Large intestine (tissue), 3 donors: ENCODE measurements around the gene NCLN. TPM values are rescaled to one million over a fixed set of nuclear protein-coding genes. Genes with fewer than 3 reads are reported as not detected.
"Not testable (repeated sequence)": the region's sequence is repeated elsewhere in the genome, so short reads cannot be mapped to it uniquely, and the experiment has no call there.

Source experiments
- DNase-seq, 2 donors: peaks; one replicate each; pipeline versions ENCODE4 v3.0.0 to v3.0.0-alpha.2; 2013
- H3K27ac ChIP-seq: one replicate; pipeline ENCODE4 v1.5.1; 2013; ENCODE audit warnings: low read length
- H3K27me3 ChIP-seq: 2 replicates; pipeline ENCODE4 v1.6.1; 2013; ENCODE audit warnings: low read length; ENCODE audit not compliant: control insufficient read depth, insufficient read depth
- H3K36me3 ChIP-seq: 2 replicates; pipeline ENCODE4 v1.6.1; 2013; ENCODE audit warnings: low read length; ENCODE audit not compliant: control insufficient read depth, insufficient read depth
- H3K4me1 ChIP-seq: one replicate; pipeline ENCODE4 v1.6.1; 2013; ENCODE audit warnings: low read length; ENCODE audit not compliant: control insufficient read depth, insufficient read depth
- H3K4me3 ChIP-seq: one replicate; pipeline ENCODE4 v1.5.1; 2013; ENCODE audit warnings: low read length
- H3K9me3 ChIP-seq: one replicate; pipeline ENCODE4 v1.6.1; 2013; ENCODE audit warnings: mild to moderate bottlenecking, low read depth, low read length, moderate library complexity; ENCODE audit not compliant: control insufficient read depth
- WGBS: methylation state at CpG from one replicate; pipeline ENCODE4 v1.1.5; 2013; ENCODE audit warnings: low lambda C conversion rate; ENCODE audit not compliant: insufficient coverage; 5-methylcytosine and 5-hydroxymethylcytosine counted together
- polyA plus RNA-seq: library from polyadenylated mRNA; unstranded; fragments of 120-200 nt; gene quantifications from one replicate; pipeline ENCODE4 v1.2.1, GENCODE V29; 2013

The NCLN gene
- polyA plus RNA-seq, 1 donor, result 36.3 TPM

DNA sequence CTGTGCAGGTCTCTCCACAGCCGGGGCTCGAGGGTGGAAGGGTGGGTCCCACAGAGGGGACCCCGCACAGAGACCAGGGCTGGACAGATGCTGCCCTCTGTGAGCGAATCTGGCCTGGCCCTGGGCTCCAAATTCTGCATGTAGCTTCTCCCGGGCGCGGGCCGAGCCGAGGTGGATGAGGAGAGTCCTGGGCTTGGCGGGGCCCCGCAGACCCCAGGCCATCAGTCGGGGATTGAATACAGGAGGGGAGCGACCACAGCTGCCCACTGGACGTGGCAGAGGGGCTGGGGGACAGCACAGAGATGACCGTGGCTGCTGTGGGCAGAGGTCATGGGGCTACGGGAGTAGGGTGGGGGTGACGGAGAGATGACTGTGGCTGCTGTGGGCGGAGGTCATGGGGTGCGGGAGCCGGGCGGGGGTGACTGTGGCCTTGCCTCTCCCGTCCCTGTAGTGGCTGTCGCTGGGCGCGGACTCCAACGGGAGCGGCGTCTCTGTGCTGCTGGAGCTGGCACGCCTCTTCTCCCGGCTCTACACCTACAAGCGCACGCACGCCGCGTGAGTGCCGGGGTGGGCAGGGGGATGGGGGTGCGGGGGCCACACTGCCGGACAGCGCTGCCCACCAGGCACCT is 15.5 kb downstream of the NCLN start:
- peaks cover 43% of the 10 kb centered on the region for H3K36me3 ChIP-seq
- no peak overlapping the region for H3K27ac ChIP-seq
- WGBS, result no CpG with 5 or more reads among the region's 39 CpGs

DNA sequence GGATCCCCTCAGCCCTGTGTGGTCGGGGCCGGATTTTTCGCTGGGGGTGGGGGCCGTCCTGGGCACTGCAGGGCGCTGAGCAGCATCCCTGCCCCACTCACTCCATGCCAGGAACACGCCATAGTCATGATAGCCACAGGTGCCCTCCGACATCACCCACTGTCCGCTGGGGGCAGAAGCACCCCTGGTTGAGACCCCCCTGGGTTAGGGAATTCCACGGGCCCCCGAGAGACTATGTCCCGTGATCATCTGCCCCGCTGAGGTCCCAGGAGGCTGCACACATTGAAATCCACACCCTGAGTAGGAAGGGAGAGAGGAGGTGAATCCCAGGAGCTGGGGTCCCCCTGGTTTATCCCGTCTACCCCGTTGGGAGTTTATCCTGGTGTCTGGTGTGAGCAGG is 16.2 kb downstream of the NCLN start:
- H3K27me3 ChIP-seq, result no peaks in the 10 kb centered on the region
- WGBS, result no CpG with 5 or more reads among the region's 14 CpGs
- no peak for DNase-seq
- no peak overlapping the region for H3K27ac ChIP-seq
- no peak overlapping the region for H3K4me3 ChIP-seq
- peaks cover 42% of the 10 kb centered on the region for H3K36me3 ChIP-seq
- H3K9me3 ChIP-seq, result no peaks in the 10 kb centered on the region
- H3K4me1 ChIP-seq, result no peaks in the 10 kb centered on the region

More for the DNA sequence above, 15.5 kb downstream of the NCLN start:
- Histone ChIP-seq H3K27me3 (no peaks in the 10 kb centered on the region), H3K4me1 (no peaks in the 10 kb centered on the region), H3K4me3 (no peak overlapping the region), H3K9me3 (no peaks in the 10 kb centered on the region)
- no peak for DNase-seq

DNA sequence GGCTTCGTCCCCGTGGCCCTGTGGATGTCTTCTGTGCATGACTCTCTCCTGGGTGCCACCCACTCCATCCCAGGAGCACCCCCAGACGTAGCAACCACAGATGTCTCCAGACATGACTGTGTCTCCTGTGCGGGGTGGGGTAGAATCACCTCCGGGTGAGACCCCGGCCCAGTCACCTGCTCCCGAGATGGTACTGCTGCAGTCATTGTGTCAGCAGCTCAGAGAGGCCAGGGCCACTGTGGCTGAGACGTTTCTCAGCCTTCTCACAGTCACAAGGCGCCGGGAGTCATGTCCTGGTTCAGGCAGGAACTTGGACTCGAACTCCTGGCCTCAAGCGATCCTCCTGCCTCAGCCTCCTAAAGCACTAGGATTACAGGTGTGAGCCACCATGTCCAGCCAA is 16.6 kb downstream of the NCLN start:
- no peak overlapping the region for H3K4me3 ChIP-seq
- no peaks in the 10 kb centered on the region for H3K4me1 ChIP-seq
- no peaks in the 10 kb centered on the region for H3K9me3 ChIP-seq
- WGBS, result no CpG with 5 or more reads among the region's 12 CpGs
- peaks cover 47% of the 10 kb centered on the region for H3K36me3 ChIP-seq
- H3K27ac ChIP-seq, result no peak overlapping the region
- DNase-seq, result no peak
- H3K27me3 ChIP-seq, result no peaks in the 10 kb centered on the region

DNA sequence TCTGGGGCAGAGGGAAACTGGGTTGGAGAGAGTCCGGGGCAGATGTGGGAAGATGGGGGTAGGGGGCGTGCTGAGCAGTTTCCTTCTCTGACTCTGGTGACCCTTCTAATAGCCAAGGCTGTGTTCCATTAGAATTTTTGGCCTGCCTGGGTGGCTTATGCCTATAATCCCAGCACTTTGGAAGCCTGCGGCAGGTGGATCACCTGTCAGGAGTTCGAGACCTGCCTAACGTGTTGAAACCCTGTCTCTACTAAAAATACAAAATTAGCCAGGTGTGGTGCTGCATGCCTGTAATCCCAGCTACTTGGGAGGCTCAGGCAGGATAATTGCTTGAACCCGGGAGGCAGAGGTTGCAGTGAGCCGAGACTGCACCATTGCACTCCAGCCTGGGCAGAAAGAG is 17.2 kb downstream of the NCLN start:
- not testable (repeated sequence) for H3K27me3 ChIP-seq, DNase-seq, H3K4me3 ChIP-seq, H3K9me3 ChIP-seq, H3K4me1 ChIP-seq, H3K27ac ChIP-seq
- WGBS, result no CpG with 5 or more reads among the region's 7 CpGs
- H3K36me3 ChIP-seq, result peaks cover 52% of the 10 kb centered on the region

DNA sequence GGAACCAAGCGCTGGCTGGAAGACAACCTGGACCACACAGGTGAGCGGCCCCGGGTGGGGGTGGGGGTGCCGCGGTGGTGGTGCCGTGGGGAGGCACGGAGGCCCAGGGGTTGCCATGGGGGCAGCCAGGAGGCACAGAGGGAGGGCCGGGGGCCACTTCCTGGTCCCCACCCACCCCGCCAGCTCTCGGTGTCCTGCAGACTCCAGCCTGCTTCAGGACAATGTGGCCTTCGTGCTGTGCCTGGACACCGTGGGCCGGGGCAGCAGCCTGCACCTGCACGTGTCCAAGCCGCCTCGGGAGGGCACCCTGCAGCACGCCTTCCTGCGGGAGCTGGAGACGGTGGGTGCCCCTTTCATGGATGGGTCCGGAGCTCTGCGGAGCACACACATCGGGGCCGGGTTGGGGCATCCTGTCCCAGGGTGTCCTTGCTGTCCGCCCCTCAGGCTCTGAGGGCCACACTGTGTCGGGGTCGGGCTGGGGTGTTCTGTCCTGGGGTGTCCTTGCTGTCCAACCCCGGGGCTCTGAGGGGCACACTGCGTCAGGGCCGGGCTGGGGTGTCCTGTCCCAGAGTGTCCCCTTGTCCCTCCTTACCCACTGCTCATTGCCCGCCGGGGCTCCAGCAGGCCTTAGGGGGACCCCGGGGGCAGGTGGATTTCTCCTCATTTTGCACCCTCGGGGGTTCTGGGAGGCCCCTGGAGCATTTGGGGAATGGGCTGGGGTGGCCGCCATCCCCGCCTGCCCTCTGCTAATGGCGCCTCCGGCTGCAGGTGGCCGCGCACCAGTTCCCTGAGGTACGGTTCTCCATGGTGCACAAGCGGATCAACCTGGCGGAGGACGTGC is 18.3 kb downstream of the NCLN start:
- Histone ChIP-seq H3K27ac (no peak overlapping the region), H3K36me3 (peaks cover 50% of the 10 kb centered on the region), H3K4me3 (no peak overlapping the region), H3K27me3 (no peaks in the 10 kb centered on the region), H3K9me3 (no peaks in the 10 kb centered on the region), H3K4me1 (no peaks in the 10 kb centered on the region)
- WGBS, result no CpG with 5 or more reads among the region's 43 CpGs
- no peak for DNase-seq

DNA sequence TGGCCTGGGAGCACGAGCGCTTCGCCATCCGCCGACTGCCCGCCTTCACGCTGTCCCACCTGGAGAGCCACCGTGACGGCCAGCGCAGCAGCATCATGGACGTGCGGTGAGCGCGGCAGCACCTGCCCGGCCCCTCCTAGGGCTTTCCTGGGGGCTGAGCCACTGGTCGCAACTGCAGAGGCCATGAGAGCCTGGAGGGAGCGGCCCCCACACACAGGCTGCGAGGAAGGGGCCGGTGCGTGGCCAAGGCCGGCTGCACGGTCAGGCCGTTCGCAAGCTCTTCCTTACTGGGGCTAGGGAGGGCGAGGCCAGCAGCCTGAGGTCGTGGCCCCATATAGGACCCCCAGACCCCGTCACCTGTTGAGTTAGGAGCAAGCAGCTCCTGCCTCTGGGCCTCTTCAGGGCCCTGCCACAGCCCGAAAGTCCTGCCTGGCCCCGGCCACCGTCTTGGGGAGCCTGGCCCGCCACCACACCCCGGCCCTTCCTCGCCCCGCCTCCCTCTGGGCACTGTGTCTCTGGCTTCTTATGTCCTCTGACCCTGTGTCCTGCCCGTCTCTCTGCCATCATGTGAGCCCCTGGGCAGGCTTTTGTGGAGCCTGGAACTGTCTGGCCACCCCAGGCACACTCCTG is 19.0 kb downstream of the NCLN start:
- WGBS, result no CpG with 5 or more reads among the region's 35 CpGs
- no peaks in the 10 kb centered on the region for H3K27me3 ChIP-seq
- no peak overlapping the region for H3K4me3 ChIP-seq
- no peak overlapping the region for H3K27ac ChIP-seq
- H3K4me1 ChIP-seq, result no peaks in the 10 kb centered on the region
- H3K9me3 ChIP-seq, result no peaks in the 10 kb centered on the region
- H3K36me3 ChIP-seq, result peaks cover 50% of the 10 kb centered on the region
- no peak for DNase-seq

DNA sequence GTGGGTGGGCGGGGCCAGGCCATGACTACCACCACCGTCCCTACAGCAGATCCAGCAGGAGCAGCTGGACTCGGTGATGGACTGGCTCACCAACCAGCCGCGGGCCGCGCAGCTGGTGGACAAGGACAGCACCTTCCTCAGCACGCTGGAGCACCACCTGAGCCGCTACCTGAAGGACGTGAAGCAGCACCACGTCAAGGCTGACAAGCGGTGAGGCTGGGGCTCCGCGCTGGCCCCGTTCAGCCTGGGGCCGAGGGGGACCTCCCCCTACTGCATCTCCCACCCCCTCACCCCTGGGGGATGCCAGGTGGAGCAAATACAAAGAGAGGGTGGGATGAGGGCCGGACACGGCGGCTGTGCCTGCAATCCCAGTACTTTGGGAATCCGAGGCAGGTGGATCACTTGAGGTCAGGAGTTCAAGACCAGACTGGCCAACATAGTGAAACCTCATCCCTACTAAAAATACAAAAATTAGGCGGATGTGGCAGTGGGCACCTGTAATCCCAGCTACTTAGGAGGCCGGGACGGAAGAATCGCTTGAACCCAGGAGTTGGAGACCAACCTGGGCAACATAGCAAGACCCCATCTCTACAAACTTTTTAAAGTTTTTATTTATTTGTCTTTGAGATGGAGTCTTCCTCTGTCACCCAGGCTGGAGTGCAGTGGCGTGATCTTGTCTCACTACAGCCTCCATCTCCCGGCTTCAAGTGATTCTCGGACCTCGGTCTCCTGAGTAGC is 20.7 kb downstream of the NCLN start:
- no peak for DNase-seq
- WGBS, result 100% methylated on average over 2 of the region's 28 CpGs
- Histone ChIP-seq H3K4me1 (no peaks in the 10 kb centered on the region), H3K36me3 (peaks cover 47% of the 10 kb centered on the region), H3K9me3 (no peaks in the 10 kb centered on the region), H3K4me3 (no peak overlapping the region), H3K27ac (no peak overlapping the region), H3K27me3 (no peaks in the 10 kb centered on the region)

DNA sequence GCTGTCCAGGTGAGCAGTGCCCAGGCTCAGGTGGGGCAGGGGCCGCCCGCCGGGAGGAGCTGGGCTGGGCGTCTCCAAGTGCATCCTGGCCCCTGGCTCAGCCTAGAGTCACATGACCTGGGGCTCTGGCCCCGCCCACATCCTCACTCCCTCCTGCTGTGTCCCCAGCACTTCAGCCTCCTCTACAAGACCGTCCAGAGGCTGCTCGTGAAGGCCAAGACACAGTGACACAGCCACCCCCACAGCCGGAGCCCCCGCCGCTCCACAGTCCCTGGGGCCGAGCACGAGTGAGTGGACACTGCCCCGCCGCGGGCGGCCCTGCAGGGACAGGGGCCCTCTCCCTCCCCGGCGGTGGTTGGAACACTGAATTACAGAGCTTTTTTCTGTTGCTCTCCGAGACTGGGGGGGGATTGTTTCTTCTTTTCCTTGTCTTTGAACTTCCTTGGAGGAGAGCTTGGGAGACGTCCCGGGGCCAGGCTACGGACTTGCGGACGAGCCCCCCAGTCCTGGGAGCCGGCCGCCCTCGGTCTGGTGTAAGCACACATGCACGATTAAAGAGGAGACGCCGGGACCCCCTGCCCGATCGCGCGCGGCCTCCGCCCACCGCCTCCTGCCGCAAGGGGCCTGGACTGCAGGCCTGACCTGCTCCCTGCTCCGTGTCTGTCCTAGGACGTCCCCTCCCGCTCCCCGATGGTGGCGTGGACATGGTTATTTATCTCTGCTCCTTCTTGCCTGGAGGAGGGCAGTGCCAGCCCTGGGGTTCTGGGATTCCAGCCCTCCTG is 21.9 kb downstream of the NCLN start:
- H3K4me3 ChIP-seq, result no peak overlapping the region
- no peaks in the 10 kb centered on the region for H3K27me3 ChIP-seq
- H3K4me1 ChIP-seq, result no peaks in the 10 kb centered on the region
- no peak for DNase-seq
- H3K27ac ChIP-seq, result no peak overlapping the region
- no peaks in the 10 kb centered on the region for H3K9me3 ChIP-seq
- peaks cover 44% of the 10 kb centered on the region for H3K36me3 ChIP-seq
- no CpG with 5 or more reads among the region's 43 CpGs for WGBS

DNA sequence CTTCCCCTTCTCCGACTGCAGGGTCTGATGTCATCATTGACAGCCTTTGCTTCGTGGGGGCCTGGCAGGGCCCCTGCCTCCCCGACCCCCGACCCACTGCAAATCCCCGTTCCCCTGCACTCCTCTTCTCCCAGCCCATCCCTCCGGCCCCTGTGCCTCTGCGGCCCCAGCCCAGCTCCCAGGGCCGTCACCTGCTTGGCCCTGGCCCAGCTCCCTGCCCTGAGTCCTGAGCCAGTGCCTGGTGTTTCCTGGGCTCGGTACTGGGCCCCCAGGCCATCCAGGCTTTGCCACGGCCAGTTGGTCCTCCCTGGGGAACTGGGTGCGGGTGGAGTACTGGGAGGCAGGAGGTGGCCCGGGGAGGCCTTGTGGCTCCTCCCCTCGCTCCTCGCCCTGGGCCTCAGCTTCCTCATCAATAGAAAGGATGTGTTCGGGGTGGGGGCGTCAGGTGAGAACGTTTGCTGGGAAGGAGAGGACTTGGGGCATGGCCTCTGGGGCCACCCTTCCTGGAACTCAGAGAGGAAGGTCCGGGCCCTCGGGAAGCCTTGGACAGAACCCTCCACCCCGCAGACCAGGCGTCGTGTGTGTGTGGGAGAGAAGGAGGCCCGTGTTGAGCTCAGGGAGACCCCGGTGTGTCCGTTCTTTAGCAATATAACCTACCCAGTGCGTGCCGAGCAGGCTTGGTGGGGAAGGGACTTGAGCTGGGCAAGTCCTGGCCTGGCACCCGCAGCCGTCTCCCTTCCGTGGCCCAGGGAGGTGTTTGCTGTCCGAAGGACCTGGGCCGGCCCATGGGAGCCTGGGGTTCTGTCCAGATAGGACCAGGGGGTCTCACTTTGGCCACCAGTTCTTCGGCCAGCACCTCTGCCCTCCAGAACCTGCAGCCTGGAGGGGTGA is 22.8 kb downstream of the NCLN start:
- H3K27ac ChIP-seq, result no peak overlapping the region
- no peak for DNase-seq
- H3K27me3 ChIP-seq, result no peaks in the 10 kb centered on the region
- H3K9me3 ChIP-seq, result no peaks in the 10 kb centered on the region
- H3K36me3 ChIP-seq, result peaks cover 42% of the 10 kb centered on the region
- no peak overlapping the region for H3K4me3 ChIP-seq
- no peaks in the 10 kb centered on the region for H3K4me1 ChIP-seq
- WGBS, result 100% methylated on average over 2 of the region's 33 CpGs
